ENCODE results near the gene LRIT1. TPM values are rescaled to one million over a fixed set of nuclear protein-coding genes. Genes with fewer than 3 reads are reported as not detected.

Gene LRIT1
- total RNA-seq, 1 experiment from 2014 or later = not detected

DNA sequence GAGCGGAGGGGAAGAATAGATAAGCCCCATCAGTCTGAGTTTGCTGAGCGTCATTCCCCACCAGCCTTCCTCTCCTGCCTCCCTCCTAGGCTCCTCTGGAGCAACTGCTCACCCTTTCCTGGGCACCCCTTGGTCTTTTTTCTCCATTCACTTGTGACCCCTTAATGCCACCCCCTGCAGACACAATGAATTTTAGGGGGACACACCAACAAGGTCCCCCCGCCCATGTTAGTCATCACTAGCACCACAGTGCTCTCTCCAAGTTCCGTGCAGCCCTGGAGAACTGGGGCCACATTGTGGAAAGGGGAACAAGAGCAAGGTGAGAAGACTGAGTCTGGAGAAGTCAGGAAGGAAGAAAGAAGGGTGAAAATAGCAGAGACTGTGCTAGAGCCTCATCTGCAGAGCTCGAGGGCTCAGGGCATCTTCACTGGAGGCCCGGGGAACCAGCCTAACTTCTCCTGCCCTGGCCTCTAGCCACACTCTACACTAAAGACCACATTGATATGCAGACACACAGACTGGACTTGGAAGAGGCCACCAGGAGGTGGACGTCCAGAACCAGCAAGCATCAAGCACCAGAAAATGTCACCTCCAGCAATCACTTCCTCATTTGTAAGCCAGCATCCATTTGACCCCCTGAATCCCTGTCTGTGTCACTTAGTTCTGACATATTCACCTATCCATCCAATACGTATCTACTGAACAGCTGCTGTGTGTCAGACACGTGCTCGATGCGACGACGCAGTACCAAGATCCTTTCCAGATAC is 21.0 kb upstream of the LRIT1 start:
- Histone ChIP-seq H3K9ac (ENCODE audit: low read length) (no peak overlapping the region), H3K4me3 (replicated peaks in 1 of 2; ENCODE audit: low read depth in 1 of 2, low read length in 2 of 2) (no peak overlapping the region), H3K27ac (ENCODE audit: low read depth, low read length) (no peak overlapping the region), H3K9me2 (ENCODE audit: insufficient read depth) (no peaks in the 10 kb centered on the region), H3K36me3 (ENCODE audit: control insufficient read depth in 1 of 2, insufficient read depth in 2 of 2, low read length in 2 of 2) (no peaks in the 10 kb centered on the region), H2AFZ (ENCODE audit: low read depth, low read length, poor library complexity, severe bottlenecking) (no peak overlapping the region), H3K9me3 (ENCODE audit: control insufficient read depth in 1 of 2, insufficient read depth in 1 of 2, low read depth in 1 of 2, low read length in 2 of 2) (no peaks in the 10 kb centered on the region), H3K79me2 (ENCODE audit: insufficient read depth, low read length) (no peaks in the 10 kb centered on the region), H3K27me3 (ENCODE audit: insufficient read depth, low read length) (no peaks in the 10 kb centered on the region), H3K4me1 (ENCODE audit: control insufficient read depth in 1 of 2, insufficient read depth in 2 of 2, low read length in 2 of 2) (peaks cover 0 to 8% of the 10 kb centered on the region in 2 experiments; a peak in 1 of 4 replicates), H4K20me1 (ENCODE audit: insufficient read depth) (no peaks in the 10 kb centered on the region), H3K4me2 (ENCODE audit: low read length) (no peak overlapping the region)
- POLR2A ChIA-PET = no interaction called here
- RAD21 ChIA-PET (ENCODE audit: low non-redundant PET in 1 of 2, low total read pairs in 2 of 2, uncharacterized antibody in 2 of 2, unreplicated experiment in 2 of 2) = interaction anchor here in 1 of 2 experiments (0.5 kb wide), 1 partner anchor 95 kb away, joined by 3 read pairs; no protein-coding TSS in a partner anchor
- no peak for TF ChIP-seq CTCF (IDR thresholded peaks at IDR 0.05 in 2 of 3, conservative IDR thresholded peaks at IDR 0.05 in 1 of 3; ENCODE audit: borderline replicate concordance in 1 of 3, insufficient read depth in 1 of 3, low read depth in 2 of 3, low read length in 2 of 3)
- TF ChIP-seq ATF3 (IDR thresholded peaks at IDR 0.05) = no peak
- TF ChIP-seq CBX3 (IDR thresholded peaks at IDR 0.05; ENCODE audit: low read depth) = no peak
- no peak for TF ChIP-seq RAD21 (IDR thresholded peaks at IDR 0.05; ENCODE audit: low read depth)
- no peak for TF ChIP-seq POLR2A (IDR thresholded peaks at IDR 0.05; ENCODE audit: borderline replicate concordance, extremely low read depth, insufficient read depth, insufficient read length)
- TF ChIP-seq JUND (IDR thresholded peaks at IDR 0.05) = no peak
- TF ChIP-seq CEBPB (IDR thresholded peaks at IDR 0.05; ENCODE audit: low read depth) = no peak
- TF ChIP-seq MAX (IDR thresholded peaks at IDR 0.05) = no peak
- no peak for TF ChIP-seq TCF7L2 (IDR thresholded peaks at IDR 0.05; ENCODE audit: borderline replicate concordance, extremely low read depth, insufficient read depth, insufficient read length)
- no peak for TF ChIP-seq EGR1 (IDR thresholded peaks at IDR 0.05; ENCODE audit: low read depth)
- TF ChIP-seq ELF1 (IDR thresholded peaks at IDR 0.05; ENCODE audit: borderline replicate concordance, low read depth) = no peak
- TF ChIP-seq FOSL1 (IDR thresholded peaks at IDR 0.05; ENCODE audit: low read depth) = no peak
- no peak for TF ChIP-seq SRF (IDR thresholded peaks at IDR 0.05; ENCODE audit: low read depth)
- TF ChIP-seq YY1 (IDR thresholded peaks at IDR 0.05; ENCODE audit: extremely low read depth, insufficient replicate concordance, low read depth, low read length) = no peak
- TF ChIP-seq, protein P1, sequence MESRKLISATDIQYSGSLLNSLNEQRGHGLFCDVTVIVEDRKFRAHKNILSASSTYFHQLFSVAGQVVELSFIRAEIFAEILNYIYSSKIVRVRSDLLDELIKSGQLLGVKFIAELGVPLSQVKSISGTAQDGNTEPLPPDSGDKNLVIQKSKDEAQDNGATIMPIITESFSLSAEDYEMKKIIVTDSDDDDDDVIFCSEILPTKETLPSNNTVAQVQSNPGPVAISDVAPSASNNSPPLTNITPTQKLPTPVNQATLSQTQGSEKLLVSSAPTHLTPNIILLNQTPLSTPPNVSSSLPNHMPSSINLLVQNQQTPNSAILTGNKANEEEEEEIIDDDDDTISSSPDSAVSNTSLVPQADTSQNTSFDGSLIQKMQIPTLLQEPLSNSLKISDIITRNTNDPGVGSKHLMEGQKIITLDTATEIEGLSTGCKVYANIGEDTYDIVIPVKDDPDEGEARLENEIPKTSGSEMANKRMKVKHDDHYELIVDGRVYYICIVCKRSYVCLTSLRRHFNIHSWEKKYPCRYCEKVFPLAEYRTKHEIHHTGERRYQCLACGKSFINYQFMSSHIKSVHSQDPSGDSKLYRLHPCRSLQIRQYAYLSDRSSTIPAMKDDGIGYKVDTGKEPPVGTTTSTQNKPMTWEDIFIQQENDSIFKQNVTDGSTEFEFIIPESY (IDR thresholded peaks at IDR 0.05; ENCODE audit: extremely low read depth, insufficient replicate concordance, low read length) = no peak
- ATAC-seq = no peak
- BruUV-seq (replicated peaks) = no TSS peak
- intact Hi-C loops (cut with micrococcal nuclease) = loop anchor here (10.0 kb wide), 2 partner anchors 172 to 452 kb away; no protein-coding TSS in a partner anchor
- DNase-seq (ENCODE audit: low read depth, low spot score) = no peak
- CTCF ChIA-PET = interaction anchor here (10.1 kb wide), 1 partner anchor 275 kb away, joined by 268 read pairs; no protein-coding TSS in a partner anchor

Measured in HCT116 (cell line).